HepG2 (cell line): ENCODE data around the gene CNOT1. TPM values are rescaled to one million over a fixed set of nuclear protein-coding genes. Genes with fewer than 3 reads are reported as not detected.

Source experiments
- ATAC-seq: fragments of 200-7000 bp; cut with Tn5 transposase; 3 replicates; pipeline ENCODE4 v1.9.1; 2020; ENCODE audit warnings: mild to moderate bottlenecking, moderate library complexity
- BruUV-seq: library from RNA; stranded (reverse); fragments of 400-500 nt; replicated peaks from 2 replicates; lab custom pipeline; 2021; lab: Mats Ljungman, UMichigan
- CTCF ChIA-PET: fragments of 300-600 bp; formaldehyde crosslinking; extraction: SDS; loops from one replicate; lab custom pipeline; 2021; ENCODE audit warnings: low total read pairs, inconsistent platforms, low intra/inter-chr PET ratio; lab: Yijun Ruan, JAX
- POLR2A ChIA-PET: fragments of 350-600 bp; sonication (Branson Sonifier 250); formaldehyde crosslinking; loops from one replicate; lab custom pipeline; 2020; ENCODE audit warnings: antibody characterized with exemption, inconsistent platforms; lab: Yijun Ruan, JAX
- DNase-seq: peaks from one replicate; pipeline ENCODE4 v3.0.0-alpha.2; 2015; ENCODE audit warnings: low spot score
- FAIRE-seq: peaks from 3 replicates; lab custom pipeline; 2011; peaks lifted over from hg19 to GRCh38; lab: Jason Lieb, UNC
- H2AFZ ChIP-seq: one replicate; pipeline ENCODE4 v1.6.1; 2011; ENCODE audit warnings: low read length, inconsistent platforms
- H3K27ac ChIP-seq: fragments of 300-600 bp; 3 replicates; pipeline ENCODE4 v1.8.0; 2011; ENCODE audit warnings: mixed run types, mild to moderate bottlenecking, mixed read lengths, low read length, inconsistent platforms; ENCODE audit not compliant: insufficient read depth; ENCODE audit errors: extremely low read length
- H3K27me3 ChIP-seq, 2 experiments: fragments of 200-600 bp in 1 of 2; 2 replicates in 1 of 2; 3 replicates in 1 of 2; pipeline versions ENCODE4 v1.6.0 to v1.8.0; 2011; ENCODE audit warnings: low read length in 2 of 2, mild to moderate bottlenecking in 2 of 2, moderate library complexity in 2 of 2, inconsistent platforms in 1 of 2; ENCODE audit not compliant: insufficient read depth in 2 of 2, control insufficient read depth in 1 of 2
- H3K36me3 ChIP-seq, 2 experiments: fragments of 200-600 bp in 1 of 2; replicated peaks in 1 of 2; 2 replicates in 1 of 2; 3 replicates in 1 of 2; pipeline versions ENCODE4 v1.5.1 to v1.8.0; 2011; ENCODE audit warnings: low read length in 2 of 2, inconsistent platforms in 1 of 2; ENCODE audit not compliant: insufficient read depth in 2 of 2, control insufficient read depth in 1 of 2
- H3K4me1 ChIP-seq: 2 replicates; pipeline ENCODE4 v1.5.1; 2012; ENCODE audit warnings: low read length, inconsistent platforms; ENCODE audit not compliant: insufficient read depth
- H3K4me2 ChIP-seq: 2 replicates; pipeline ENCODE4 v1.6.0; 2011; ENCODE audit warnings: low read depth, low read length, inconsistent platforms
- H3K4me3 ChIP-seq, 3 experiments: fragments of 200-600 bp in 1 of 3; sonication (generic), shearing (Covaris generic) in 1 of 3; replicated peaks in 1 of 3; 2 replicates each; pipeline ENCODE4 v1.5.1; 2011 to 2016; ENCODE audit warnings: low read length in 3 of 3, inconsistent platforms in 2 of 3, low read depth in 2 of 3, mild to moderate bottlenecking in 2 of 3, control low read depth in 1 of 3, mixed read lengths in 1 of 3; ENCODE audit not compliant: insufficient read depth in 1 of 3
- H3K79me2 ChIP-seq: one replicate; pipeline ENCODE4 v1.6.1; 2011; ENCODE audit warnings: low read length, inconsistent platforms; ENCODE audit not compliant: insufficient read depth
- H3K9ac ChIP-seq: 2 replicates; pipeline ENCODE4 v1.6.0; 2011; ENCODE audit warnings: mild to moderate bottlenecking, low read depth, low read length, inconsistent platforms; ENCODE audit not compliant: insufficient read depth
- H3K9me3 ChIP-seq: 2 replicates; pipeline ENCODE4 v1.5.1; 2012; ENCODE audit warnings: mild to moderate bottlenecking, low read length
- H4K20me1 ChIP-seq: 2 replicates; pipeline ENCODE4 v1.6.0; 2011; ENCODE audit warnings: inconsistent platforms, mild to moderate bottlenecking, low read length, moderate library complexity; ENCODE audit not compliant: insufficient read depth
- AHR ChIP-seq: IDR thresholded peaks from 2 replicates; pipeline ENCODE4 v1.6.1; 2018; ENCODE audit warnings: missing genetic modification reagents, missing compliant biosample characterization
- CBFB ChIP-seq: sonication (generic); formaldehyde crosslinking; IDR thresholded peaks from 2 replicates; pipeline ENCODE4 v1.4.0; 2020; ENCODE audit warnings: missing genetic modification reagents
- FOXA1 ChIP-seq, 2 experiments: fragments of 450-650 bp in 1 of 2; sonication (generic) in 1 of 2; formaldehyde crosslinking in 1 of 2; IDR thresholded peaks; 2 replicates each; pipeline versions ENCODE4 v1.4.0 to v1.6.1; 2016 to 2020; ENCODE audit warnings: missing genetic modification reagents in 1 of 2
- PCBP1 ChIP-seq: fragments of 200-400 bp; formaldehyde crosslinking; IDR thresholded peaks from 2 replicates; pipeline ENCODE4 v1.6.1; 2017; ENCODE audit warnings: mild to moderate bottlenecking, low read depth, low read length, borderline replicate concordance
- ZSCAN31 ChIP-seq: sonication (generic); formaldehyde crosslinking; IDR thresholded peaks from 2 replicates; pipeline ENCODE4 v1.5.0; 2020; ENCODE audit warnings: low read depth, mild to moderate bottlenecking, missing genetic modification reagents
- WGBS: methylation state at CpG from one replicate; pipeline ENCODE4 v1.1.6; 2017; ENCODE audit warnings: low lambda C conversion rate; 5-methylcytosine and 5-hydroxymethylcytosine counted together
- in situ Hi-C: cut with HindIII; loops from 2 replicates; pipeline ENCODE4 v1.10.0; 2017; ENCODE audit warnings: low pct_unique_long_range_greater_than_20kb; ENCODE audit not compliant: extremely low pct_ligation_motif_present
- intact Hi-C: fragments of 100-400 bp; cut with micrococcal nuclease; formaldehyde crosslinking; loops from one replicate; pipeline ENCODE4 v1.10.0; 2022; ENCODE audit not compliant: unreplicated experiment
- polyA plus RNA-seq, 8 experiments: library from polyadenylated mRNA; depleted of rRNA in 3 of 8; stranded (reverse) in 7 of 8; unstranded in 1 of 8; fragments of >200 nt; fragmentation: Illumina TruSeq in 4 of 8; extraction: Trizol in 4 of 8; gene quantifications; 2 replicates each; pipeline versions ENCODE4 v1.2.1 to v1.2.3, GENCODE V29; 2011 to 2016; ENCODE audit warnings: low read depth in 4 of 8, missing spikeins in 1 of 8, mixed read lengths in 1 of 8; ENCODE audit not compliant: insufficient read depth in 1 of 8
- total RNA-seq, 5 experiments: library from RNA; depleted of rRNA; stranded (reverse); fragments of >200 nt; fragmentation: Illumina TruSeq; extraction: Trizol; gene quantifications; 2 replicates each; pipeline ENCODE4 v1.2.3, GENCODE V29; 2016; ENCODE audit warnings: low read depth in 1 of 5
- TF ChIP-seq, protein P1 (sequence below), 2 experiments: sonication (generic) in 1 of 2; formaldehyde crosslinking in 1 of 2; IDR thresholded peaks; 2 replicates each; pipeline versions ENCODE4 v1.5.1 to v1.6.1; 2011 to 2020; ENCODE audit warnings: borderline replicate concordance in 1 of 2, low read depth in 1 of 2, low read length in 1 of 2, mild to moderate bottlenecking in 1 of 2, missing genetic modification reagents in 1 of 2, moderate library complexity in 1 of 2
- TF ChIP-seq, protein P2 (sequence below): sonication (generic); formaldehyde crosslinking; IDR thresholded peaks from 2 replicates; pipeline ENCODE4 v1.4.0; 2020; ENCODE audit warnings: missing genetic modification reagents

The CNOT1 gene
- total and polyA plus RNA-seq, 2 of the 13 experiments (the other 11 are each of a cell fraction or from before 2014, with no cell fraction given): 188 to 232 TPM

DNA sequence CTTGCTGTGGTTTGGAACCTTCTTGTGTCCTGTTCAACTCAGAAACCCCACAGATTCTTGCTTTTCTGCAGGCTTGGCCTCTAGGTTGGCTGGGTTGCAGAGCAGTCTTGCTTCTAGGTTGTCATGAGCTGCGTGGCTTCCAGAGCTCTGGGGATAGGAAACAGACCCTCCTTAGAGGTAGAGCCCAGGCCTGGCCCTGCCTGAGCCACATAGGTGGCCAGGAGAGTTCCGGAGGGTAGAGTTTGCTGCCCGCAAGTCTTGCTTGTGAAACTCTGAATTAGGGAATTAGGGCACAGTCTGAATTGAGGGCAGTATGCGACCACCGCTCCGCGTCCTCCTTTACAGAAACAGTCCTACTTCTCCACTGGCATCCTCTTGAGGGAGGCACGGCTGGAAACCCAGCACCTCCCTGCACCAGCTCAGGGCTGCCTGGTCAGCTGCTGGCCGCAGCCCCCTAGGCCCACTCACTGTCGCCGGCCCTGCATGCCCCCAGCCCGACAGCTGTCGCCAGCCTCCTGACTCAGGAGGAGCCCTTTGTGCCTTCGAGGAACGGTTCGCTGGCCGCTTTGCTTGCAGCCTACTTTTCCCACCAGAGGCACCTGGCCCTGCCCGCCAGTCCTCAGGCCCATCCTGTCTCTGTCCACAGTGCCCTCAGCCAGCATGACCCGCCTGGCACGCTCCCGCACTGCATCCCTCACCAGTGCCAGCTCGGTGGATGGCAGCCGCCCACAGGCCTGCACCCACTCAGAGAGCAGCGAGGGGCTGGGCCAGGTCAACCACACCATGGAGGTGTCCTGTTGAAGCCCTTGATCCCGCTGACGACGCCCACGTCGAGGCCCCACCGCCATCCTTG is 118.6 kb downstream of the CNOT1 start (continued):
- TF ChIP-seq, protein P1, sequence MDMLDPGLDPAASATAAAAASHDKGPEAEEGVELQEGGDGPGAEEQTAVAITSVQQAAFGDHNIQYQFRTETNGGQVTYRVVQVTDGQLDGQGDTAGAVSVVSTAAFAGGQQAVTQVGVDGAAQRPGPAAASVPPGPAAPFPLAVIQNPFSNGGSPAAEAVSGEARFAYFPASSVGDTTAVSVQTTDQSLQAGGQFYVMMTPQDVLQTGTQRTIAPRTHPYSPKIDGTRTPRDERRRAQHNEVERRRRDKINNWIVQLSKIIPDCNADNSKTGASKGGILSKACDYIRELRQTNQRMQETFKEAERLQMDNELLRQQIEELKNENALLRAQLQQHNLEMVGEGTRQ (IDR thresholded peaks at IDR 0.05; ENCODE audit: low read depth, low read length): no peak
- TF ChIP-seq, protein P1 (CRISPR knock-in tag; IDR thresholded peaks at IDR 0.05; ENCODE audit: borderline replicate concordance): no peak
- no peak for TF ChIP-seq CBFB (CRISPR knock-in tag)
- TF ChIP-seq, protein P2, sequence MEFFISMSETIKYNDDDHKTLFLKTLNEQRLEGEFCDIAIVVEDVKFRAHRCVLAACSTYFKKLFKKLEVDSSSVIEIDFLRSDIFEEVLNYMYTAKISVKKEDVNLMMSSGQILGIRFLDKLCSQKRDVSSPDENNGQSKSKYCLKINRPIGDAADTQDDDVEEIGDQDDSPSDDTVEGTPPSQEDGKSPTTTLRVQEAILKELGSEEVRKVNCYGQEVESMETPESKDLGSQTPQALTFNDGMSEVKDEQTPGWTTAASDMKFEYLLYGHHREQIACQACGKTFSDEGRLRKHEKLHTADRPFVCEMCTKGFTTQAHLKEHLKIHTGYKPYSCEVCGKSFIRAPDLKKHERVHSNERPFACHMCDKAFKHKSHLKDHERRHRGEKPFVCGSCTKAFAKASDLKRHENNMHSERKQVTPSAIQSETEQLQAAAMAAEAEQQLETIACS (CRISPR knock-in tag): no peak

DNA sequence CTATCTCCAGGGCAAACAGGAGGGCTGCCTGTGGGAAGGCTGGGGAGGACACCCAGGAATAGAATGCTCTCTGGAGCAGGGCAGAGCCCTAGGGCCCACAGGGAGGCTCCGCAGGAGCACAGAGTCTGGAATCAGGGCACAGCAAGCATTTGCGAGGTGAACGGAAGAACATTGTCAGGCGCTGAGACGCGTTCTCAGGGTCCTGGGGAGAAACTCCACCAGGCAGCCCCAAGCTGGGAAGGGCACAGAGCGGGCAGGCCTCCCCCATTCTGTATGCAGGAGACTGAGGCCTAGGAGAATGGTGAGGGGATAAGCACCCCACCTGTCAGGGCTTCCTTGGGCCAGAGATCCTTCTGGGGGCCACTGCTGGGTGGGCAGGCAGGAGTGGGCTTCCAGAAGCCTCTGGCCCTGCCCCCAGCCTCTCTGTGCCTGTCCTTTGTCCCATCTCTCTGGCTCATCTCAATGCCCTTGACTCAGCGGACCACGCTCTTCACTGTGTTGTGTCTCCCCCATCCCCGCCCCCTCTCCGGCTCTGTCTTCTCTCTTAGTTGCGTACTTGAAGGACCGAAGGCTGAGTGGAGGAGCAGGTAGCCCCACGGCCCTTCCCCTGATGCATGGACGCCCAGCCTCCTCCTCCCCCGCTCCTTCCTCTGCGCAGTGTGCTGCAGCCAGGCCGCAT is 119.4 kb downstream of the CNOT1 start:
- H3K36me3 ChIP-seq: no peaks in the 10 kb centered on the region
- no peak overlapping the region for H3K27ac ChIP-seq
- TF ChIP-seq AHR: no peak
- TF ChIP-seq ZSCAN31: no peak
- no peak for TF ChIP-seq PCBP1
- no peak for TF ChIP-seq FOXA1 (IDR thresholded peaks at IDR 0.05)
- TF ChIP-seq FOXA1 (CRISPR knock-in tag; IDR thresholded peaks at IDR 0.05): no peak
- no peak overlapping the region for H2AFZ ChIP-seq
- ChIA-PET CTCF (interaction anchor here (2.2 kb wide), 1 partner anchor 127 kb away, joined by 18 read pairs; no protein-coding TSS in a partner anchor), POLR2A (no interaction called here)
- no peaks in the 10 kb centered on the region for H3K9me3 ChIP-seq
- WGBS: 90% methylated on average over 18 of the region's 18 CpGs
- in situ Hi-C loops (loop anchor here (10.0 kb wide), 1 partner anchor 125 kb away; no protein-coding TSS in a partner anchor), intact Hi-C loops (loop anchor here (10.0 kb wide), 1 partner anchor 55 kb away; no protein-coding TSS in a partner anchor)
- FAIRE-seq (no peak), DNase-seq (no peak), ATAC-seq (no peak)
- H3K9ac ChIP-seq: no peak overlapping the region
- no peaks in the 10 kb centered on the region for H3K79me2 ChIP-seq
- H3K4me3 ChIP-seq: no peak overlapping the region
- no TSS peak for BruUV-seq
- H3K4me2 ChIP-seq: no peak overlapping the region
- H3K27me3 ChIP-seq: no peaks in the 10 kb centered on the region
- H3K4me1 ChIP-seq: peaks cover 32% of the 10 kb centered on the region
- no peaks in the 10 kb centered on the region for H4K20me1 ChIP-seq
